ENCODE data around the gene THSD8. TPM values are rescaled to one million over a fixed set of nuclear protein-coding genes. Genes with fewer than 3 reads are reported as not detected.

Gene THSD8
- polyA plus RNA-seq, 1 donor from 2014 or later: not detected

- H2AFZ ChIP-seq (ENCODE audit: low read depth, low read length): no peak overlapping the region
Measured at GRCh38 chr19:12794196-12794941, 7.5 kb upstream of the THSD8 start.

GRCh38 chr19:12794971-12795381 lies 6.9 kb upstream of the THSD8 start:
- Histone ChIP-seq H3K9me2 (ENCODE audit: insufficient read depth, low read length) (no peaks in the 10 kb centered on the region), H3K4me2 (ENCODE audit: low read length) (no peak overlapping the region), H3K36me3 (ENCODE audit: insufficient read depth, low read length) (no peaks in the 10 kb centered on the region), H4K20me1 (ENCODE audit: insufficient read depth) (no peaks in the 10 kb centered on the region), H3K9ac (ENCODE audit: low read length) (no peak overlapping the region), H3K79me2 (replicated peaks; ENCODE audit: insufficient read depth, low read length) (peaks cover 3% of the 10 kb centered on the region), H2AFZ (ENCODE audit: low read depth, low read length) (no peak overlapping the region), H3K27ac (ENCODE audit: low read length) (no peak overlapping the region), H3K9me3 (ENCODE audit: low read length) (no peaks in the 10 kb centered on the region), H3K27me3 (ENCODE audit: insufficient read depth, low read depth, low read length) (peaks cover 29% of the 10 kb centered on the region), H3K4me3 (ENCODE audit: low read length) (no peak overlapping the region), H3F3A (ENCODE audit: insufficient read depth, low read length, poor library complexity, severe bottlenecking) (no peaks in the 10 kb centered on the region)
- TF ChIP-seq SMC3 (conservative IDR thresholded peaks at IDR 0.05; ENCODE audit: poor library complexity): no peak

More at GRCh38 chr19:12794196-12794941, 7.5 kb upstream of the THSD8 start:
- H4K20me1 ChIP-seq (ENCODE audit: insufficient read depth): no peaks in the 10 kb centered on the region
- H3K27ac ChIP-seq (ENCODE audit: low read length): no peak overlapping the region
- peak overlapping the region; percentile 82 for H3K9ac ChIP-seq (ENCODE audit: low read length)
- H3F3A ChIP-seq (ENCODE audit: insufficient read depth, low read length, poor library complexity, severe bottlenecking): no peaks in the 10 kb centered on the region
- H3K36me3 ChIP-seq (ENCODE audit: insufficient read depth, low read length): no peaks in the 10 kb centered on the region
- no peaks in the 10 kb centered on the region for H3K79me2 ChIP-seq (replicated peaks; ENCODE audit: insufficient read depth, low read length)
- H3K4me2 ChIP-seq (ENCODE audit: low read length): peak overlapping the region; percentile 55
- no peaks in the 10 kb centered on the region for H3K9me2 ChIP-seq (ENCODE audit: insufficient read depth, low read length)
- H3K9me3 ChIP-seq (ENCODE audit: low read length): no peaks in the 10 kb centered on the region
- peaks cover 29% of the 10 kb centered on the region for H3K27me3 ChIP-seq (ENCODE audit: insufficient read depth, low read depth, low read length)
- H3K4me3 ChIP-seq (ENCODE audit: low read length): peak overlapping the region; percentile 87
- no peak for TF ChIP-seq EZH2 (IDR thresholded peaks at IDR 0.05; ENCODE audit: borderline replicate concordance, insufficient read depth, low read length, poor library complexity, severe bottlenecking)
- TF ChIP-seq MXI1 (conservative IDR thresholded peaks at IDR 0.05; ENCODE audit: poor library complexity, severe bottlenecking): no peak

GRCh38 chr19:12796146-12797071 lies 5.5 kb upstream of the THSD8 start:
- H3K9me2 ChIP-seq (ENCODE audit: insufficient read depth, low read length): no peaks in the 10 kb centered on the region
- H3F3A ChIP-seq (ENCODE audit: insufficient read depth, low read length, poor library complexity, severe bottlenecking): no peaks in the 10 kb centered on the region
- H2AFZ ChIP-seq (ENCODE audit: low read depth, low read length): no peak overlapping the region
- peaks cover 18% of the 10 kb centered on the region for H3K27me3 ChIP-seq (ENCODE audit: insufficient read depth, low read depth, low read length)
- H3K27ac ChIP-seq (ENCODE audit: low read length): no peak overlapping the region
- no peak overlapping the region for H3K9ac ChIP-seq (ENCODE audit: low read length)
- H4K20me1 ChIP-seq (ENCODE audit: insufficient read depth): no peaks in the 10 kb centered on the region
- TF ChIP-seq REST (IDR thresholded peaks at IDR 0.05; ENCODE audit: borderline replicate concordance): no peak
- peak; percentile 92 for TF ChIP-seq SMC3 (conservative IDR thresholded peaks at IDR 0.05; ENCODE audit: poor library complexity)
- no peak for TF ChIP-seq EZH2 (IDR thresholded peaks at IDR 0.05; ENCODE audit: borderline replicate concordance, insufficient read depth, low read length, poor library complexity, severe bottlenecking)
- no peak for TF ChIP-seq EP300 (conservative IDR thresholded peaks at IDR 0.05; ENCODE audit: poor library complexity, severe bottlenecking)
- peak; percentile 36 for TF ChIP-seq POLR2AphosphoS5 (IDR thresholded peaks at IDR 0.05)
- peak; percentile 51 for TF ChIP-seq MXI1 (conservative IDR thresholded peaks at IDR 0.05; ENCODE audit: poor library complexity, severe bottlenecking)
- TF ChIP-seq RAD21 (conservative IDR thresholded peaks at IDR 0.05): peak; percentile 96
- peak; percentile 96 for TF ChIP-seq CTCF (IDR thresholded peaks at IDR 0.05; ENCODE audit: poor library complexity, severe bottlenecking)
- peaks cover 18% of the 10 kb centered on the region for H3K79me2 ChIP-seq (replicated peaks; ENCODE audit: insufficient read depth, low read length)
- H3K4me3 ChIP-seq (ENCODE audit: low read length): no peak overlapping the region
- H3K36me3 ChIP-seq (ENCODE audit: insufficient read depth, low read length): no peaks in the 10 kb centered on the region
- no peak overlapping the region for H3K4me2 ChIP-seq (ENCODE audit: low read length)
- no peaks in the 10 kb centered on the region for H3K9me3 ChIP-seq (ENCODE audit: low read length)
